Right lobe of liver (tissue), 4 donors: ENCODE results near the gene LPIN3.

Experiments
- CTCF ChIP-seq, 4 donors: fragments of 200-600 bp in 3 of 4; fragments of 450-650 bp in 1 of 4; IDR thresholded peaks; one replicate each; pipeline versions ENCODE4 v1.5.1 to v1.8.0; 2016 to 2022; ENCODE audit warnings: antibody characterized with exemption in 4 of 4, mild to moderate bottlenecking in 2 of 4
- POLR2A ChIP-seq: fragments of 450-650 bp; IDR thresholded peaks from one replicate; pipeline ENCODE4 v1.6.1; 2017; ENCODE audit warnings: antibody characterized with exemption, mild to moderate bottlenecking
- donor health status: DM: no; HTN: no; CAD: no.
- donor health status: DM: no; HTN: no; CAD: no.
- donor health status: DM: no; HTN: yes; CAD: no.

GRCh38 chr20:41327178-41327577 is 13.4 kb upstream of the LPIN3 start:
- TF ChIP-seq CTCF (IDR thresholded peaks at IDR 0.05) (no peak), POLR2A (no peak)
